HuH-7 (cell line): ENCODE data around the gene TUBA1C.

Experiments
- DNase-seq: peaks from one replicate; pipeline ENCODE4 v3.0.0; 2011; ENCODE audit warnings: low spot score

Gene TUBA1C

DNA sequence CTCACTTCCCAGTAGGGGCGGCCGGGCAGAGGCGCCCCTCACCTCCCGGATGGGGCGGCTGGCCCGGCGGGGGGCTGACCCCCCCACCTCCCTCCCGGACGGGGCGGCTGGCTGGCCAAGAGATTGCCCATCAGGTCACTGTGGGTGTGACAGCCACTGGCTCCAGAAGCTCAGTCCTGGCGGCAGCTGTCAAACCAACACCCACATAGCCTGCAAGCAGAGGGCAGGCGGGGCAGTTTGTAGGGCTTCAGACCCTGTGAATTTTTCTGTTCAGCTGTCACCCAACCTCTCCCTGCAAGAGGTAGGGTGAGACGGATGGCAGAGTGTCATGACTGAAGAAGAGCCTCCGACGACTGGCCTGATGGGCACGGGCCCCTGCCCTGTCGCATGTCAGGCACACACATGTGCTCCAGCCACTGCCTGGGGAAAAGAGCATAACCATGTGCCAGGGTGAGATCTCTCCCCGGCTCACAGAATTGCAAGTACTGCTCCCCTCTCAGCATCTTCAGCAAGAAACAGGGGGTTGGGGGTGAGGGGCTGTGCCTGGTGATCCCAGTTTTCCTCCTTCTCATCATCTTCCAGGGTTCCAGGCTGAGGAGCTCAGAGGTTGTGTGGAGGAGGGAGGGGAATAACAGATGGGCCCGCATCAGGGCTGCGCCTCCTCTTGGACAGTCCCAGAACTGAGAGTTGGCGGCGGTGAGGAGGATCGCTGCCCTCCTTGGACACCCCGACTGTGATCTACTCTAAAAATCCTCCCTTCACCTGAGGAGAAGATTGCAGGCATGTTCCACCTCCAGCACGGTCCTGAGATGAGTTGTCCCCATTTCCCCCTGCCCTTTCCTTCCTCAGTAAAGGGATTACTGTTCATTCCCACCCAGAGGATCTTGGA lies 18.9 kb downstream of the TUBA1C start:
- DNase-seq: no peak

DNA sequence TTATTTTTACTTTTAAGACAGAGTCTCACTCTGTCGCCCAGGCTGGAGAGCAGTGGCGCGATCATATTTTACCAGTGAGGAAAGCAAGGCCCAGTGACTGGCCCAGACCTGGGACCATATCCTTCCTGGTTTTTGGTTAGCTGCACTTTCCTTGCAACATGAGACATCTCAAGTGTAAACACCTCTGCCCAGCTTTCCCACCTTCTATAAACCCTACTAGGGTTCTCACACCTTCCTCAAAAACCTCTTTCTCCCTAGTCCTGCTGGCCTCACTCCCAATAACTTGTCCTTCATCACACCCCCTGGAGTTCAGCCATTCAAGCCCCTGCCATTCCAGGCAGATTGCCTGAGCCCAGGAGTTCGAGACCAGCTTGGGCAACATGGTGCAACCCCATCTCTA lies 19.8 kb downstream of the TUBA1C start:
- DNase-seq: no peak

DNA sequence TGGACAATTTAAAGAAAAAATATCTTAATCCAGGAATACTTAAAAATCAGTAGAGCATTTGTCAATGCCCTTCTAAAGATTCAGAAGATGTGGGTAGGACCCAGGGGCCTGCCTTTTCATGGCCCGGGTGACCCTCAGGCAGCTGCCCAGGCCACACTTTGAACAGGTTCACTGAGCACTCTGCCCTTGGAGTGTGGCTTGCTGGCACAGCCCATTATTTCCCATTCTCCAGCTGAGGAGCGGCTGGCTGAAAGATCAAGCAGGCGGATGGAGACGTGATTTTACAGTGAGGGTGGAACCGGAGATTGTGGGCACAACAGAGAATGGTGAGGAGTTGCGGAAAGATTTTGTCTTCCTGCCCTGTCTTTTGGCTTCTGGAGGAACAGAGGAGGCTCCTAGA lies 23.0 kb downstream of the TUBA1C start:
- no peak for DNase-seq

DNA sequence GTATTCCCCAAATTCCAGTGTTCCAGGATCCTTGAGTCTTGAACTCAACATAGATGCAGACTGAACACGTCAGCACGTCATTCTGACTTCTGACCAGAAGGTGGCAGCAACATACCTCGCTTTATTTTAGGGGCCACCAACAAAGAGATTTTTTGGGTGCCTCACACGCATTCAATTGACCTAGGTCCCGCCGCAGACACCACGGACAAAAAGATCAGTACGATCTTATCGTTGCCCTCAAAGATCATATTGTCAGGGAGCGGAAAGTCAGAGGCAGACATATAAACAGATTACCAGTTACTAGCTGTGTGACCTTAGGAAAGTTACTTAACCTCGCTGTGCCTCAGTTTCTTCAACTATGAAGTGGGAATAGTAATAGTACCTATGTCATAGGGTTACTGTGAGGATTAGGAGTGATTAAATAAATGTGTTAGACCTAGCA lies 23.6 kb downstream of the TUBA1C start:
- peak; percentile 71 for DNase-seq

DNA sequence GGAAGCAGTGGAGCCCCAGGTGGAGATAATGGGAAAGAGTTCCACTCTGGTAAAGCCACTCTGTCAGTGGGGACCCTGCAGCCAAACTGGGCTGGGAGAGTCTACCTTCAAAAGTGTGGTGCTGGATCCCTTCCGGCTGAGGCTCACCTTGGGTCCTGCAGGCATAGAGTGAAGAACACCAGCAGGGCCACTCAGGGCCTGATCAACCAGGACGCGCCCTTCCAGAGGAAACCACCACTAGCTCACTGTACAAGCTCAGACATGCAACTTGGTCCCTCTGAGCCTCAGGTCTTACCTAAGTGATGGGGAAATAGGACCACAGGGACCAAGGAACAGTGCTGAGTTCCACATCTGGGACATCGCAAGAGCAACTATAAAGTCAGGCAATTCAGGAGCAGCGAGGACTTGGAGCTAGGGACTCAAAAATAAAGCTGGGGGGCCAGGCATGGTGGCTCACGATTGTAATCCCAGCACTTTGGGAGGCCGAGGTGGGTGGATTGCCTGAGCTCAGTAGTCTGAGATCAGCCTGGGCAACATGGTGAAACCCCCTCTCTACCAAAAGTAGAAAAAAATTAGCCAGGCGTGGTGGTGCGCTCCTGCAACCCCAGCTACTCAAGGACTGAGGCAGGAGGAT lies 24.2 kb downstream of the TUBA1C start:
- DNase-seq: no peak

DNA sequence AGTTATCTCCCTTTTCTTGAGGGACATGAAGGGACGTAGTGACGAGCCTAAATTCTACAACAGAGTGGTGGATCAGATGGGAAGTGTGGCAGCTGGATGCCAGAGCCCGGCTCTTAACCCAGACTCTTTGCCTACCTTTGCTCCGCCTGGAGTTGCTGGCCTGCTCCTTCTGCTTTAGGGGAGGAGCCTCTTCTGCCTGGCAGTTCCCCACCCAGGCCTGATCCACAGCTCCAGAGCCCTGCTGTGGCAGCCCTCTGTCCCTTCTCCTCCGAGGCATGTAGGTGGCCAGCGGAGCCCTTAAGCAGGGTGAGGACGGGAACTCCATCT lies 27.8 kb downstream of the TUBA1C start:
- DNase-seq: no peak

DNA sequence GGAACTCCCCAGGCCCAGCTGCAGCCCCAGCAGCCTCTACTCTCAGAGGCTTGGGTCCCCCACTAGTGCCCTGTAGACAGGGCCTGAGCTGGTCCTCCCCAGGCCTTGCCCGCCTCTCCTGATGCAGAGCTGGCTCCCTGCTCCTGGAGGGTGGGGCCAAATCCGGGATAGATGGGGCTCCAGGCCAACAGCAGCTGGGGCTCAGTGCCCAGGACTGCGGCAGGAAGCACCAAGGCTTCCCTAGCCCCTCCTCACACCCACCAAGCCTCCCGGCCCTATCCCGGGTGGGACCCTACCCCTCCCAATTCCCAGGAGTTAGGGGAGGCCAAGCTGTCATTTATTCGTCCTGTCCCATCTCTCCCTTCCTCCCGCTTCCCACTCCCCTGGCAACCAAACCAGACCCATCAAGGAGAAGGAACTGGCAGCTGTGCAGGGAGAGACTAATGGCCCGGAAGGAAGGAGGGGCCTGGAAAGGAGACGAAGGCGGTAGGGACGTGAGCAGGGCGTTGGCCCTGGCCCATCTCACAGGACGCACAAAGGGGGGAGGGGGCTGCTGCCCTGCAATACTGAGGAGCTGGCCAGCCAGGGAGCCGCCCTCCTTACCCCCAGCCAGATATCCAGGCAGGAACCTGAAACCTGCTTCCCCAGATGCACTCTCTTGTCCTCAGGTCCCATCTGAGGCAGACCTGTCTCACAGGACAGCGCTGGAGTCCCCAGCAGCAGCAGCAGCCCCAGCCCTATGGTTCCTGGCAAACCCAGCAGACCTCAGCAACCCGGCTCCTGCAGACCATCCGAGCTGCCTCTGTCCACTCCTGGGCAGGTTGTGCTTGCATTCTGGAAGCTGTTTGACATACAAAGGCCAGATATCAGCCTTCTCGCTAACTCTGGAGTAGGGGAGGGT lies 28.4 kb downstream of the TUBA1C start:
- no peak for DNase-seq

DNA sequence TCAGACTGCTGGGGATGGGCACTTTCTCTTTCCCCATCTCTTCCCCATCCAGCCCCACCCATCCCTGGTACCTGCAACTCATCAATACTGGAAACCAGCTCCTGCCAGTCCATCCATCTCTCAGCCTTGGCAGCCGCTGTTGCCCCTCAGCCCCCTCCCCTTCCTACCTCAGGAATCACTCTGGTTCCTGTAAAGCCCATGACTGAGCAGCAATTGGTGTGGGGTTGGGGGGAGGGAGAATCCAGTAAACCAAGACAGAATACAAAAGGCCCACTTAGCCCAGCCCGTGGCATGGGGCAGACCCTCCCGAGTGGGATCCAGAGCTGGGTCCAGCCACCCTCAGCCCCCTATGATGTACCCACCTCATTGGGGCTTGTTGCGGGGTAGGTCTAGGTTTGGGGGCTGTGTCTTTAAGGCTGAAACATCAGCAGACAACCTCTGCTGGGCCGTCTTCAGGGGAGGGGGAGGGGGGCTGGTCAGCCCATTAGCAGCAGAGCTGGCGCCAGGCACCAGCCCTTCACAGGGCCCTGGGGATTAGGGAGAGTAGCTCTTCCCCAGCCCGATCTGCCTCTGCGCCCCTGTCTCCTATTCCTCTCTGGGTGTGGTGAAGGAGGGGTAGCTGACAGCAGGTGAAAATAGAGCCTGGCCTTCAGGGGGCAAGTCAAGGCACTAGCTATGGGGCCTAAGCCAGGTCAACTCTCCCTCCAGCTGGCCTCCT lies 29.4 kb downstream of the TUBA1C start:
- no peak for DNase-seq

DNA sequence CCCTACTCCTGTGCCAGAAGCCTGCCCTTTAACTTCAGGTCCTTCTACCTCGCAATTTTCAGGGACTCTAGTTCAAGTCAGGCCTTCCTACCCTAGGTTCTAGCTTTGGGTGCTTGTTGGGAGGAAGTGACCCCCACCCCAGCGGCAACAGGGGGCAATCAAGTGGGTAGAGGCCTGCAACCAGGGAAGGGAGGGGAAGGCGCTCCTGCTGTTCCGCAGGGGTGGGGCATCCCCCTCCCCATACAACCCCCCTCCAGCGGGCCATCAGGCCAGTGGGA lies 29.9 kb downstream of the TUBA1C start:
- no peak for DNase-seq

DNA sequence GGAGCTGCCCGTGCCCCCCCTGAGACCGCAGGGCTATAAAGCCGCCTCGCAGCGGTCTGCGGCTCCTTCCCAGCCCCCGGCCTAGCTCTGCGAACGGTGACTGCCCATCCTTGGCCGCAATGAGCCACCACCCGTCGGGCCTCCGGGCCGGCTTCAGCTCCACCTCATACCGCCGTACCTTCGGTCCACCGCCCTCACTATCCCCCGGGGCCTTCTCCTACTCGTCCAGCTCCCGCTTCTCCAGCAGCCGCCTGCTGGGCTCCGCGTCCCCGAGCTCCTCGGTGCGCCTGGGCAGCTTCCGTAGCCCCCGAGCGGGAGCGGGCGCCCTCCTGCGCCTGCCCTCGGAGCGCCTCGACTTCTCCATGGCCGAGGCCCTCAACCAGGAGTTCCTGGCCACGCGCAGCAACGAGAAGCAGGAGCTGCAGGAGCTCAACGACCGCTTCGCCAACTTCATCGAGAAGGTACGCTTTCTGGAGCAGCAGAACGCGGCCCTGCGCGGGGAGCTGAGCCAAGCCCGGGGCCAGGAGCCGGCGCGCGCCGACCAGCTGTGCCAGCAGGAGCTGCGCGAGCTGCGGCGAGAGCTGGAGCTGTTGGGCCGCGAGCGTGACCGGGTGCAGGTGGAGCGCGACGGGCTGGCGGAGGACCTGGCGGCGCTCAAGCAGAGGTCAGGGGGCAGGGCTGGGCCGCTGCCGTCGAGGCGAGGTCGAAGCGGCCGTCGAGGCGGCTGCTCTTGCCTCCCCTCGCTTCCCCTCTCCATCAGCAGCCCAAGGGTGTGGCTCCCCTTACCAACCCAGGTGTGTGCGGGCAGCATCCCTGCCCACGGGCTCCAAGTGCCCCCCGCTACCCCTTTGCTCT lies 30.4 kb downstream of the TUBA1C start, which contains the start of gene PRPH:
Gene PRPH, plus strand, starts transcription at position 66 of the 855 bp plus-strand sequence. Its CDS starts 54 bp downstream, at position 120.
- DNase-seq: no peak

DNA sequence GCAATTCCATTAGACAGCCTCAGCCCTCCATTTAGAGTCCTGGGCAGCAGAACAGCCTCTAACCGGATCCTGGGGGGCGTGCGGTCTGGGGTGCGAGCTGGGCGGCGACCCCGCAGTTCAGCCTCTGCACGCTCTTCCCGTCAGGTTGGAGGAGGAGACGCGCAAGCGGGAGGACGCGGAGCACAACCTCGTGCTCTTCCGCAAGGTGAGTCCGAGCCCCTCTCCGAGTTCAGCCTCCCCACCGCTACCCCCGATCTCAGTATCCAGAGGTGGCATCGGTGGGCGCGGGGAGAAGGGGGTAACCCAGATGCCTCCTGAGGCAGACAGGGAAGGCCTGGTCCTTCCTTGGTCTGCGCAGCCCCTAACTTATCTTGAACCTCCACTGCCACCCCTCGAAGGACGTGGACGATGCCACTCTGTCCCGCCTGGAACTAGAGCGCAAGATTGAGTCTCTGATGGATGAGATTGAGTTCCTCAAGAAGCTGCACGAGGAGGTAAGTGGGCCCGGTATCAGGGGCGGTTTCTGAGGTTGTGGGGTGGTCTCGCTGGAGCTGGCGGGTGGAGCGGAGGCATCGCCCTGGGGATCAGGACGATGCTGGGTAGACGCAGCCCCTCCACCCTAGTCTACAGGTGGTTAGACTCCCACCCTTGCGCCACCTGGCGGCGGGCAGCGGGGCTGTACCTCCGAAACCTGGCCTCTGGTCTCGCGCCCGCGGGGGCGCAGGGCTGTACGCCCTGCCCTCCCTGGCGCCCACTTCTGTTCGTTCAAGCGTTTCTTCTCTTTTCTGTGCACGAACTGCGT lies 31.4 kb downstream of the TUBA1C start:
- DNase-seq: peak; percentile 96

DNA sequence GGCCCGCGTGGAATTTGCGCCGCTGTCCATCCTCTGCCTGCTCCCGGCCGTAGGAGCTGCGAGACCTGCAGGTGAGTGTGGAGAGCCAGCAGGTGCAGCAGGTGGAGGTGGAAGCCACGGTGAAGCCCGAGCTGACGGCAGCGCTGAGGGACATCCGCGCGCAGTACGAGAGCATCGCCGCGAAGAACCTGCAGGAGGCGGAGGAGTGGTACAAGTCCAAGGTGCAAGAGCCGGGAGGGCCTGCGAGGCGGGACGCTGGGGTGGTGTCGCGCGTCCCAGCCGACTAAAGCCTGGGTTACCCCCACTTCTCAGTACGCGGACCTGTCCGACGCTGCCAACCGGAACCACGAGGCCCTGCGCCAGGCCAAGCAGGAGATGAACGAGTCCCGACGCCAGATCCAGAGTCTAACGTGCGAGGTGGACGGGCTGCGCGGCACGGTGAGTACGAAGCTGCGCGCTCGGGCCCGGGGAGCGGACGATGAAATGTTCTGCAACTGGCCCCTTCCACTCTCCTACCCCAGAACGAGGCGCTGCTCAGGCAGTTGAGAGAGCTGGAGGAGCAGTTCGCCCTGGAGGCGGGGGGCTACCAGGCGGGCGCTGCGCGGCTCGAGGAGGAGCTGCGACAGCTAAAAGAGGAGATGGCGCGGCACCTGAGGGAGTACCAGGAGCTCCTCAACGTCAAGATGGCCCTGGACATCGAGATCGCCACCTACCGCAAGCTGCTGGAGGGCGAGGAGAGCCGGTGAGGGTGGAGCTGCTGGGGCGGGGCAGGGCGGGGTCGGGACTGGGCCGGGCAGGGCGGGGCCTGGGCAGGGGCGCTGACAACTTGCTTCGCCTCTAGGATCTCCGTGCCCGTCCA lies 32.2 kb downstream of the TUBA1C start:
- peak; percentile 89 for DNase-seq

DNA sequence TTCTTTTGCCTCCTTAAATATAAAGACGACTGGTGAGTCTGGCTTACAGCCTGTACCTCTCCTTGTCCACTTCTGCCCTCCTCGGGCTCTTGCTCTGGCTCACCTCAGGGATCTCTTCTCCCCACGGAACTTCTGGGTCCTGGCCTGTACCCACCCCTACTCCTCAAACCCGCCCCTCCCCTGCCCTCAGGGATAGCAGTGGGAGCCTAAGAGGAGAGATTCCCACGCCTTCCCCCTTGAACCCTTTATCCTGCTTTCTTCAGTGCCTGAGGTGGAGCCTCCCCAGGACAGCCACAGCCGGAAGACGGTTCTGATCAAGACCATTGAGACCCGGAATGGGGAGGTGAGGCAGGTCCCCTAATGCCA lies 32.8 kb downstream of the TUBA1C start:
- DNase-seq: no peak

DNA sequence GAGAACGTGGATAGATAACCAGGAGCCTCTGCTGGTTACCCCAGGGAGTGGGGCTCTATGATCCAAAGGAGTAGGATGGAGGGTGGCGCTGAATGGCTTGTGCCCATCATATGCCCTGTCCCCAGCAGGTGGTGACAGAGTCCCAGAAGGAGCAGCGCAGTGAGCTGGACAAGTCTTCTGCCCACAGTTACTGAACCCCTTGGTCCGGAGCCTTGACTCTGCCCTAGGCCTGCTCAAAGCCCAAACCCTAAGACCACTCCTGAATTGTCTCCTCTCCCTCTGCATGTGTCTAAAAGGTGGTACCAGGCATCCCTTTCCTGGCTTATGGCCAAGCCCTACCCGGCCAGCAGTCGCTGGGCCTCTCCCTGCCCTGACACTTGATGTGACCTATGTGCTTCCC lies 33.3 kb downstream of the TUBA1C start:
- no peak for DNase-seq

DNA sequence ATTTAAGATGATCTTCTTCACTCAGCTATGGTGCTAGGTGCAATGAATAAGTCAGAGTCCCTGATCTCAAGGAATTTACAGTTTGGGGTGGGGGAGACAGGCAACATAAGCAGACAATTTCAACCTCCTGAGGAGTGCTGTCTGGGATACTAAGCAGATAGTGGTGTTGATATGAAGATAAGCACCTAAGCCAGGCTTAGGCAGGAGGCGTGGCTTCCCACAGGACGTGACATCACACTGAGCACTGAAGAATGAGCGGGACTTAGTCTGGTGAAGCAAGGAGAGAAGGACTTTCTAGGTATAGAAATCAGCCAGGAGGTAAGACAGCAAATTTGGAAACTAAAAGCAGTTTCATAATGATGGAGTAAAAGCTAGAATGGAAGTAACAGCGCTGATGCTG lies 36.9 kb downstream of the TUBA1C start:
- no peak for DNase-seq

DNA sequence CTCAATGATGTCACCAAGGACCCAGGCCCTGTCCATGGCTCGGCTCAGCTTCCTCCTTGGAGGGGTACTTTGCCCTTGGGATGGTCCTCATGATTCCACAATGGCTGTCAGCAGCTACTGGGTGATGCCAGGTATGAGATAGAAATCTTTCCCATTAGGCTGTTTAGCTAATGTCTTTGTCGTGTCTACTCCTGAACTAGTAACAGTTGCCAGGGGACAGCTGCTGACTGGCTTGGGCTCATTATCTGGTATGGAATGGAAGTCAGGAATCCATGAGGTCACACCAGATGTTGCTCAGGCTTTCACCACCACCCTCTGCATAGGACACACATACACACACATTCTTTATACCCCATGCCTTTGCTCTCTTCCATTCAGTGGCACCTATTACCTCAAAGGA lies 39.3 kb downstream of the TUBA1C start:
- DNase-seq: no peak

DNA sequence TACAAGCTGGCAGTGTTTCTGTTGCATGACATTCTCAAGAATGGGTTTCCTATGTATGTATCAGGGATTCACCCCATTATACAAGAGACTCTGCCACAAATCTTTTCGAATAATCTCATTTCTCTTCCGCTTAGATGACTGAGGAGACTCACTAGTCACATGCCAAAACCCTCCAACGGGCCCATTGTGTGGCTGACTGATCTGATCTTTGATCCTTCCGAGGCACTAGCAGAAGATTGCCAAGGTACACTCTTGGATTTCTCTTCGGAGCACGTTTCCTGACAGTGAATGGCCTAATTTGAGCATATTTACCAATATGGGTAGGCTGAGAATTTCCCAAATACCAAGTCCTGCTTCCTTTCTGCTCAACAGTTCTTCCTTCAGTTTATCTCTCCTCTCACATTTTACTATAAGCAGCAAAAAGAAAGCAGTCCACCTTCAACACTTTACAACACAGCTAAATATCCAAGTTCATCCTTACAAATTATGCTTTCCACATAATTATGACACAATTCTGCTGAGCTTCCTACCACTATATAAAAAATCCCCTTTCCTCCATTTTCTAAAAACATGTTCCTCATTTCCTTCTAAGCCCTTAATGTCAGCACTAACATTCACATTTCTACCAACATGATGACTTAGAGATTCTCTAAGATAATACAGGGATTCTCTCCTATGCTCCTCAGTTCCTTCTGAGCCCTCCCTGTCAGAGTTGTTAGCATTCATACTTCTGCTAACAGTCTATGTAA lies 41.1 kb downstream of the TUBA1C start:
- no peak for DNase-seq

DNA sequence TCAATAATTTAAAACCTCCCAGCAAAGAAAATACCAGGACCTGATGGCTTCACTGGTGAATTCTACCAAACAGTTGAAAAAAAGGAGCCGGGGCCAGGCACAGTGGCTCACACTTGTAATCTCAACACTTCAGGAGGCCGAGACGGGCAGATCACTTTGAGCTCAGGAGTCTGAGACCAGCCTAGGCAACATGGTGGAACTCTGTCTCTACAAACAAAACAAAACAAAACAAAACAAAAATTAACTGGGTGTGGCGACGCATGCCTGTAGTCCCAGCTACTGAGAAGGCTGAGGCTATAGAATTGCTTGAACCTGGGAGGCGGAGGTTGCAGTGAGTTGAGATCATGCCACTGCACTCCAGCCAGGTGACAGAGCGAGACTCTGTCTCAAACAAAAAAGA lies 44.5 kb downstream of the TUBA1C start:
- no peak for DNase-seq
